Mesenteric fat pad (tissue), 1 donor: Measurements from ENCODE around the gene RFPL3. TPM values are rescaled to one million over a fixed set of nuclear protein-coding genes. Genes with fewer than 3 reads are reported as not detected.
"Not testable (repeated sequence)": the region's sequence is repeated elsewhere in the genome, so short reads cannot be mapped to it uniquely, and the experiment has no call there.

Experiments used
- DNase-seq: peaks from one replicate; pipeline ENCODE4 v3.0.0-alpha.2; 2020; ENCODE audit warnings: low spot score
- long read RNA-seq: library from polyadenylated mRNA; unstranded; transcript quantifications from one replicate; pipeline ENCODE4 v2.0.0, GENCODE V29; 2020
- total RNA-seq: library from RNA; stranded (reverse); fragmentation: NEBNext Ultra II Directional; extraction: Animal tissue kit (Norgen Biotek cat#: 25700); gene quantifications from one replicate; pipeline ENCODE4 v1.2.1, GENCODE V29; 2021
- donor health status: DM: yes; HTN: yes; CAD: no.

RFPL3 gene
- not detected for total RNA-seq
- long read RNA-seq, result 0 reads

DNA sequence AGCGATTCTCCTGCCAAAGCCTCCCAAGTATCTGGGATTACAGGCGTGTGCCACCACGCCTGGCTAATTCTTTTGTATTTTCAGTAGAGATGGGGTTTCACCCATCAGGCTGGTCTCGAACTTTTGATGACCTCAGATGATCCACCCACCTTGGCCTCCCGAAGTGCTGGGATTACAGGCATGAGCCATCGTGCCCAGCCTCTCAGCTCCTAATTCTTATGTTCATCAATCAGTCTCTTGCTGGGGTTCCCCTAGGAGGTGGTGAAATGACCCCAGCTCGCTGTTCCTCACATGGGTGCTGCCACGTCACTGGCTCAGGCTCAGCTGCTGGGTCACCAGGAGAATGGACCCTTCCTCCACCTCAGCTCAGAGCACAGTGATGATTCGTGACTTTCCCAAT lies at the start of gene RFPL3:
RFPL3 (plus strand) TSS at position 301 of the 400 bp plus-strand sequence. CDS start 205 bp downstream, outside the sequence.
- DNase-seq, result not testable (repeated sequence)

DNA sequence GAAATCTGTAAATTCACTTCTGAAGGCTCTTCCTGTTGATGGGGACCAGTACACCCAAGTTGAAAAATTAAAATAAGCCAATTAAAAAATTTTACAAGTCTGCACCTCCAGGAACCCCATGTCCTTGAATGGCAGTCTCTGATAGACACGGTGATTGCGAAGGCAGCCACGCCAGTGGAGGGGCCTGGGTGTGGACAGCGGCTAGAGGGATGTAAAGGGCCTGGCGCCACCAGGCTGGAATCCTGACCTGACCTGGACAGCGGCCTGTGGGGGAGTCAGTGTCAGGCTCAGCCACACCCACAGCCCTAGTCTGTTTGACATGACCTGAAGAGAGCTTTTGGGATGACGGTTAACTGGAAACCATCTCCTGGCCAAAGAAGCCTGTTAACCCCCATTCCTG lies 49.5 kb upstream of the RFPL3 start:
- no peak for DNase-seq

DNA sequence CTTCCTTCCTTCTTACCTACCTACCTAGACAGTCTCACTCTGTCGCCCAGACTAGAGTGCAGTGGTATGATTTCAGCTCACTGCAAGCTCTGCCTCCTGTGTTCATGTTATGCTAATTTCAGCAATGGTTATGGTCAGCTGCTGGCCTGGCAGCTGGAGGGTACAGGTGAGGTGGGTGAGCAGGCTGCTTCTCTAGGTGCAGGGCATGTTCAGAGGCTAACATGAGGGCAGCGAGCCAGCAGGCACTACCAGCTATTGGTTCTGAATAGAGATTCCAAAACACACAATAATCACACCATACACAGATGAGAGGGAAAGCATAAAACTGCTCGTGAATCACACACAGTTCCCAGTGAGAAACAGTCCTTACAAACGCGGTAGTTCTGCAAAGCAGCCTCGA lies 48.7 kb upstream of the RFPL3 start:
- DNase-seq, result no peak

DNA sequence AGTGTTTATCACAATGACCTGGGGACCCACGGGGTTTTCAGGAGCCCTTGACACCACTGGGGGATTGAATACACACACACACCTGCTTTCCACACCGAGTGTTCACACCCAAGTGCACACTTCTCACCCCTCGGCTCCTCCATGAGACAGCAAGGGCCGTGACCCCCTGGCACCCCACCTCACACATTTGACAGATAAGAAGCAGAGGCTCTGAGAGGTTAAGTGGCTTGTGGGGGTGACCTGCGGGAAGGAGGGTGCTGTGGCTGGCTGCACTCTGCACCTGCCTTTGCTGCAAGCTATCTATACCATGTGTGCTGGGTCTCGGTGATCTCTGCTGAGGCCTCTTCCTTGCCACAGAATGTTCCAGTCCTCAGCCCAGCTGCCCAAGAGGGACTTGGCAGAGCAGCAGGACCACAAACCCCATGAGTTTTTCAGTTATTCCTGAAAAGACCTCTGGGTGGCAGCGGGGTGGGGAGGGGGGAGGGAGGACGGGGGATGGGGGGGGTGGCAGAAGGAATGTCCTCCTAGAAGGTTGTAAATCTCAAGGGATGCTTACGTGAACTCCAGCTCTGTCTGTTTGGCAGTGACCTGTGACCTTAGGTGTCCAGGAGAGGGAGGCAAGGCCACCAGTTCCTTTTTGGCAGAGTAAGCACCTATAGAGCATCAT lies 47.9 kb upstream of the RFPL3 start:
- peak; percentile 60 for DNase-seq

DNA sequence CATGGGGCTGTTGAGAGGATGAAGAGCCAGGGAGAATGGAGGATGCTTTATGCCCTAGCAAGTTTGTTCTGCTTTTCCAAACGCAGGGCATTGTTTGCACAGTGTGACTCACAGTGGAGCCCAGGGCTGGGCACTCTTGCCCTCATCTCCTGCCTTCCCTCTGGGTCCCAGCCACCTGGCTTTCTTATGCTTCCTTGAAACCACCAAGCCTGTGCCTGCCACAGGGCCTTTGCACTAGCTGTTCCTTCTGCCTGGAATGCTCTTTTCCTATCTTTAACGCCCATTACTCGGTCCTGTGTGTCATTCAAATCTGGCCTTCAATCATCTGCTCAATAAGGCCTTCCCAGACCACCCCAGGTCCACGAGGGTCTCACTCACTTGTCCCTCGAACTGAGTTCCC lies 46.9 kb upstream of the RFPL3 start:
- no peak for DNase-seq

DNA sequence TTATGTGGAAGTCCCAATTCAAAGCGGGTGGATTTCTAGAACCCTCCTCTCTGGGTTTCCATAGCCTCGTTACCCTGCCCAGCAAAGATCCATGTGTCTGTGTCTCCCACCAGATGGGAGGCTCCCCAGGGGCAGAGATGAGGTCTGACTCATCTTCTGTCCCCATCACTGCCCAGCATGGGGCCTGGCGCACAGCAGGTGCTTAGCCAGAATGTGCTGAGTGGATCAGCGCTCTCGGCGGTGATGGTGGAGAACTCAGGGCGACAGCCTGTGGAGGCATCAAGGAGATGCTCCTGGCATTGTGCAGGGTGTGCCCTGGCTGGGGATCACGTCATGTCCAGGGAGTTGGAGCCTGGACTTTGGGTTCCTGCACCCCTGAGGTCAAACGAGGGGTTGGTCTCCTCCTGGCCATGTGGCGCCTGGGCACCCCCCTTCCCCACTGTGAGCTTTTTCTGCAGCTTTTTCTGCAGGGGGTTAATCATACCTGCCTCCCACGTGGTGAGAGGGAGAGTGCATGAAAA lies 46.1 kb upstream of the RFPL3 start:
- no peak for DNase-seq

DNA sequence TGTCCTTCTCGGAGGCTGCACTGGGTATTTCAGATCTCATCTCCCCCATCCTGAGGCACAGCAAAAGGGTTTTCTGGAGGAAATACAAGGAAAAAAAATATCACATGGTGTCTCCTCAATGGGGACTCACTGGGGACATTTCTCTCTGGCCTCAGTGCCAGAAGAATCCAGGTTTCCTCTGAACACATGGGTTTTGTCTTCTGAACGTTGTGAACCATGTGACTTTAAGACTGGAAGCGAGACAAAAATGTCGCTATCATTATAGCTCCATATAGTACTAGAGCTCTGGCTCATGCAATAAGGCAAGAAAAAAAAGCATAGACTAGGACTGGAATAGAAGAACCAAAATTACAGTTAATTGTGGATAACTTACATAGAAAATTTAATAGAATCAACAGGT lies 44.9 kb upstream of the RFPL3 start:
- DNase-seq, result no peak

DNA sequence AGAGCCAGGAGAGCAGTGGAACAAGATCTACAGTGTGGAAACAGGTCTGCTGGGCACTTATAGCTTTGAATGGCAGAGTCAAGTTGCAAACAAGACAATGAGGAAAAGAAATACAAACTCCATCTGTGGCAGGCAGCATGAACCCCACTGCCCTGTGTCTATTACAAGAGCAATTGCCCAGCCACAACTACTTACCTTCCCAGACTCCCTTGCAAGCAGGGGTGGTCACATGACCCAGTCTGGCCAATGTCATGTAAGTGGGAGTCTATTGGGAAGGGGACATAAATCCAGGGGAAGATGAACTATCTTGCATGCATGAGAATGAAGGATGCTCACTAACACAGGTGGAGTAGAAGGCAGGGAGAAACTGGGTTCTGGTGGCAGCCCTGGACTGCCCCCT lies 44.1 kb upstream of the RFPL3 start:
- no peak for DNase-seq

DNA sequence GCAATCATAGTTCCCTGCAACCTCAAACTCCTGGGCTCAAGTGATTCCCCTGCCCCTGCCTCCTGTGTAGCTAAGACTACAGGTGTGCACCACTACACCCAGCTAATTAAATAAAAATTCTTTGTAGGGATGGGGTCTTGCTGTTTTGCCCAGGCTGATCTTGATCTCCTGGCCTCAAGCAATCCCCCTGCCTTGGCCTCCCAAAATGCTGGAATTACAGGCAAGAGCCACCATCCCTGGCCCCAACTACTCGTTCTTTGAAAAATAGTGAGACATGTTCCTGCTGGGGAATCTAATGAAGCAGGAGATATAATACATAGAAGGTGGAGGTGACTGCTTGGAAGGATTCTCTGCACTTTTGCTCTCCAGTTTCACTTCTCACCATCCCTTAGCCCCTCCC lies 40.1 kb upstream of the RFPL3 start:
- DNase-seq, result peak; percentile 60

DNA sequence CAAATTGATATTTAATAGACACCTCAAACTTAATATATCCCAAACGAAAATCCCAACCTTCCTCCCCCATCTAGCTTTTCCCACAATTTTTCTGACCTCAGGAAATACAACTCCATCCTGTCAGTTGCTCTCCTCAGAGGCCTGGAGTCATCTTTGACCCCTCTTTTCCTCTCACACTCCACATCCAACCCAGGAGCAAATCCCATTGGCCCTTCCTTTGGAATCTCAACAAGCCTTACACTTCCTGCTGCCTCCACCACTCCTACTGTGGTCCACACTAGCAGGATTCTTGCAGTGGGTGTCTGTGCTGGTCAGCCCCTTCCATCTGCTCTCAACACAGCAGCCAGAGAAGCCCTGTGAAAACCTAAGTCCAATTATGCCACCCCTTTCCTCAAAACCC lies 39.3 kb upstream of the RFPL3 start:
- DNase-seq, result peak; percentile 35

DNA sequence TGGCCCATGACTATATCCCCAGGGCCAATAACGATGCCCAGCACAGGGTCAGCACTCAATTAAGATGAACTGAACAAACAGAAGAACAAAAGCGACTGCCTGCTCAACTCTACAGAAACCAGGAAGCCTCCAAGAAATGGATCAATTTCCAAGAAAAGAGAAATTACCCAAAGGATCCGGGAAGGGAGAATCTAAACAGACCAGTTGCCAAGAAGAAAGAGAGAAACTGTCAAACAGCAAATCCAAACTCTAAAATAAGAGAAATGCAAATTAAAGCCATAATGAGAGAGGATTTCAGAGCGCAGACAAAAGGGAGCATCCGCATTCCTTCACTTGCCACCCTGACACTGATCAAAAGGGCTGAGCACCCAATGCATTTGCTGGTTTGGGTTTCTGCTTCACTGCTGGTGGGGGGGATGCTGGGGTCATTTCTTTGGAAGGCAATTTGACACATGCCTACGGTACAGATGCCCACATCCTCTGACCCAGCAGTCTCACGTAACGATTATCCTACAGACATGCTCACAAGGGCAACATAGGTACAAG lies 37.7 kb upstream of the RFPL3 start:
- peak; percentile 24 for DNase-seq

DNA sequence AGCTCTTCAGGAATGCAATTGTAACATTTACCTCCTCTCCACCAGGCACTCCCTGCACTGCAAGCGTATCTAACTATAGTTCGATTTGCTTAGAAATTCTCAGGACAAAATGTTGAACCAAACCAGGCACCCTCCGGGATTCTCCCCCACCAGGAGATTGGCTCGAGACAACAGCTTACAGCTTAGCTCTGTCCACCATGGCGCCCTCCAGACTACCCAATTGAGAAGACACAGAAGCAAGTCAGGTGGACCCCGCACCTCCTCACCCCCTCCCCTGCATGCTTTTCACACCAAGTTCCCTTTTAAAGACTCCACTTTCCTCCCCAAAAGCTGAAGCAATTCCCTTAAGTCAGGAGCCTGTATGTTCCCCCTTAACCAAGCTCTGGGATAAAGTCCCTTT lies 34.7 kb upstream of the RFPL3 start:
- no peak for DNase-seq

DNA sequence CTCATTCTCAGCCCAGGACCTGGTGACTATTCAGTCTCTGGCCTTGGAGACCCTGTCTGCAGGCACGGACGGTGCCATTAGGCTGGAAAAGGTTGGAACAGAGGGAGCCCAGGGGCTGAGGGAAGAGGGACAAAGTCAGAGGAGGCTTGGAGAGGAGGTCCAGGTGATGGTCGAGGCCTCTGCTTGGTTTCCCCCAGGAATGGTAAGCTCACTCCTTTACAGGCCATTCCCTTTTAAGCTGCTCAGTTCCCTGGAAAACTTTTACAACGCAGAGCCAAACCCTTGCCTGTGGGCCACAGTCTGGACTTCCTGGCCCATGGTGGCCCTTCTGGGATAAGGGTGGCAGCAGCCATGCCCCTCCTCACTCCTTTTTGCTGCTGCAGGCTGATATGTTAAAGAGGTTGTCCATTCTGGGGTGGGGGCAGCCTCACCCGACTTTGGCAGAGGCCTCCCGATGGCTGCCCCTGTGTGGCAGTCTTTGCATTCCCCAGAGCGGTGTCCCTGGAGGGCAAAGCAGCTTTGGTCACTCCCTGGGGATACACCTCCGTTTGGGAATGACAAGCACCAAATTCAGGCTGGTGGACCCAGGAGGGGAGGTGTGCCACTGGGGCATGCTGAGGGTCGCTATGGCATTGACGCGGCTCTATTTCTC lies 34.0 kb upstream of the RFPL3 start:
- DNase-seq, result no peak

DNA sequence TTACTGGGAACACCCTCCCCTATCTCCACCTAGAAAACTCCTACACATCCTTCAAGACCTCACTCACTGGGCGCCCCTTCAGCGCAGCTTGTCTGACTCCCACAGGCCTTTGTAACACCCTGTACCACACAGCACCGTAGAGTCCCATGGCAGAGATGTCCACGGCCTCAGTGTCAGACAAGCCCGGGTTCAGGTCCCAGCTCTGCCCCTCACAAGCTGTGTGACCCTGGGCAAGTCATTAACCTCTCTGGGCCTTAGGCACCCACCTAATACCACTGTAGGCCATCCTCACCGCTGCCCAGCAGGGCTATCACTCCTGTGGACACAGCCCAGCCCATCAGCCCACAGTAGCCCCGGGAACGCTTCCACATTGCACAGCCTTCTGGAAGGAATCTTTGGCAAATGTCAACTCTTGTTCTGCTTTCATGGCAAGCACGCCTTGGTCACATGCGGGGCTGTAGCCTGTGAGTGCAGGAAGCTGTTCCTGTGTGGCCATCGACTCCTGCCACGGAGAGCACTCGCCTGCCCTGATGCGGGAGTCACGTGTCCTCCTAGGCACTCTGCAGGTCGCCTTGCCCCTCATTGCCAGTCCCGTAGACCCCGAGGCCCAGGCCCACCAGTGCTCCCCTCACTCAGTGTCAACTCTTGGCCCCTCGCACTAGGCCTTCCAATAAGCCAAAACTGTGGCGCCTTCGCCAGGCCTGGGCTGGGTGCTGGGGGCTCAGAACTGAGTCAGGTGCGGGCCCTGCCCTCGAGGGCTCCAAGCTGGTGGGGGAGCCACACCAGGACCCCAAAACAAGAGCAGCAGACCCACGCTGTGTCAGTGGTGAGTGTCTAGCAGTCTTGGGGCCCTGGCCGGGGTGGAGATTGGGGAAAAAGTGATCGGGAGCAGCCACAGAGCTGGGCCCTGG lies 32.9 kb upstream of the RFPL3 start:
- peak; percentile 87 for DNase-seq

DNA sequence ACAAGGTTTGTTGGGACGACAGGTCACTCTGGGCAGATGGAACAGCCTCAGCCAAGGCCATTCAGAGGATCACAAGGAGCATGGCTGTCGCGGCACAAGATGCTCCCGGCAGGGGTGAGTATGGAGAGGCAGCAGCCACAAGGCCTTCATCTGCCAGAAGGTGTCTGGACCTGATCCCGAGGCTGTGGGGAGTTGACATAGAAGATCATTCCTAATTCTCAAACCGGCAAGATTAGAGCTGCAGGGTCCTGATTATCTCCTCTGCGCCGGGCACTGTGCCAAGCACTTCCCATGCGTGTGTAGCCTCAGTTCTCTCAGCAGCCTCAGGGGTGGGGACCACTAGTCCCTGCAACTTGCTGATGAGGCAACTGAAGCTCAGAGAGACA lies 32.3 kb upstream of the RFPL3 start:
- DNase-seq, result no peak

DNA sequence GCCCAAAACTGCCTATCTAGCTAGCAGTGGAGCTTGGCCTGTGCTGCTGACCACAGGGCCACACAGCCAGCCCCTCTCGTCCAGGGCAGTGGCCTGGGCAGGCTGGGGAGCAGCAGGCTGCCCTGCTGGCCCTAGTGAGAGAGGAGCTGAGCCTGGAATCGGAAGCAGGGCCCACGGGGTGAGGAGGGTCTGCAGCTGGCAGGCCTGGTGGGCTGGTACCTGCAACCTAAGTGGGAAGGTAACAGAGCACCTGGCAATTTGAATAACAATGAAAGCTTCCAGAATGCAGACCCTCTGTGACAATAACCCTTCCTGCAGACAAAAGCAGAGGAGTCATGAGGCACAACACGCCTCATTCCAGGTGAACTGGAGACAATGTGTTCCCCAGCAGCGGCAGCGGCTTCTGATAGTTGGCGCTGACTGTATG lies 31.8 kb upstream of the RFPL3 start:
- DNase-seq, result peak; percentile 60

DNA sequence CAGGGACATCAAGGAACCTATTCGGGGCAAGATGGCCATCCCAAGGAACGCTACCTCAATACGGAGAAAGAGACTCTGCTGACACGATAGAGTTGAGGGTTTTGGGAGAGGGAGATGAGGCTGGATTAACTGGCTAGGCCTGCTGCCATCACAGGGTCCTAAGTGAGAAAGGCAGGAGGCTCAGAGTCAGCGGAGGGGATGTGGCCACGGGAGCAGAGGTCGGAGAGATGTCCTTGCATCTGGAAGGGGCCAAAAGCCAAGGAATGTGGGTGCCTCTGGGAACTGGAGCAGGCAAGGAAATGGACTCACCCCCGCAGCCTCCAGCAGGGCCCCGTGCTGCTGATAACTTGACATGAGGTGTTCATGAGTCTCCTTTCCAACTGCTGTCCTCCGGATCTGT lies 31.0 kb upstream of the RFPL3 start:
- no peak for DNase-seq

DNA sequence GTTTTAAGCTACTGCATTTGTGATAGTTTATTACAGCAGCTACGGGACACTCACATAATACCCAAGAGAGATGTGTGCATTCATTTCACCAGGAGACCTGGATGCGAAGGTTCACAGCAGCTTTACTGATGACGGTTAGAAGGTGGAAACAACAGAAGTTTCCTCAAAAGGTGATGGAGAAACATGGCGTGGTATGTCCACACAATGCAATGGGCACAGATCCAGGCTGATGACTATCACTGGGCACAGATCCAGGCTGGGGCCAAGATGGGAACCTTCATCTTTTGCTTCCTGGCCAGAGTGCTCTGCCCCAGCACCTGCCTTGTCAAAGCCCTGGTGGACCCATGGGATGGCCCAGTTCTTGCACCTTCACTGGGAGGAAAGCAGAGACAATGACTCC lies 30.6 kb upstream of the RFPL3 start:
- DNase-seq, result no peak

DNA sequence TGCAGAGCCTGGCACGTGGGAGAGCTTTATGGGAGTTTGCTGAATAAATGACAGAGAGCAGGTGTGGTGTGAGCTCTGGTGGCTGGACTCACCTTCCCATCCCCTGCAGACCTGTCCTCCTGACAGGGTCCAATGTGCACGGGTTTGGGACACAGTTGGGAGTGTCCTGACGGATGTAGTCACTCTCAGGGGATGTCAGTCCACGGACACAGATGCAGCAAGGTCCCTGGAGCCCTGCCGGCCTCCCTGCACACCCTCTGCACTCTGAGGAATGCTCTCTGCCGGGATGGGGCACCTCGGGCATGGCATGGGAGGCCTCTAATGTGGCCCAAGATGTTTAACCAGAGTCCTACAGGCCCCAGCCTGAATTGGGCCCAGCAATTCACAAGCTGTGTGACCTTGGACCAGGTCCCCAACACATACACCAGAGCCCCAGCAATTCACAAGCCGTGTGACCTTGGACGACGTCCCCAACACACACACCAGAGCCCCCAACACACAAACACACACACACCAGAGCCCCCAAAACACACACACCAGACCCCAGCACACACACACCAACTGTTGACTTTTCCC lies 30.0 kb upstream of the RFPL3 start:
- no peak for DNase-seq

DNA sequence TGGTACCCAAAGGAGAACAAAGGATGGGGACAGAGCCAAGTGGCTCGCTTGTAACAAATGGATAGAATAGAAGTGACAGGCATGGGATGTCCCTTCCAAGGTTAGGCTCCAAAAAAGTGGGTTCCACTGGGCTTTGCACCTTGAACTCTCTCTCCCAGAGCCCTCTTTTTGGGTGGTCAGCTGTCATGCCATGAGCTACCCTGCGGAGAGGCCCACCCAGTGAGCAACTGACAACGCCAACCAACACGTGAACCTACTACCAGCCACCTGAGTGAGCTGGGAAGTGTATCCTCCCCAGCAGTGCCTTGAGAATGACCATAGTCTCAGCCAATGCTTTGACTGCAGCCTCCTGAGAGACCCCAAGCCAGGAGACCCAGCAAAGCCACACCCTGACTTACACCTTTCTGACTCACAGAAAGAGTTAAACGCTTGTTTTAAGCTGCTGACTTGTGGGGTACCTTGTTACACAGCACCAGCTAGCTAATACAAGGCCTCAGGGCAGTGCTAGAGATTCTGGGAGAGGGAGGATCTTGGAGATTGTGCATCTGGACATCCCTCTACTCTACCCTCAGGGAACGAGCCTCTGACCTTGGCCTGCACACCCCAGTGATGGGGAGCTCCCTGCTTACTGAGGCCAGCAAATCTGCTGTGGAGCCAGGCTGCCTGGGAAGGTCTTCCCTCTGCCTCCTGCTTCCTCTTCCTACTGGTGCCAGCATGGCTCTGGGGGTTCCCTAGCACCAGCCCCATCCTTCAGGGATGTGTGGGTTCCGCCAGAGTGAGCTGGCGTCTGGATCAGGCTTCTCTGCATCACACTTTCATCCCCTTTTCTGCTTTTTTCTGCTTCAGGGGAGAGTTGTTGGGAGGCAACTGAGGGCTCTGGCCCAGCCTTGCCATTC lies 29.1 kb upstream of the RFPL3 start:
- peak; percentile 80 for DNase-seq
